ENCODE data around the gene VPS26C. TPM values are rescaled to one million over a fixed set of nuclear protein-coding genes. Genes with fewer than 3 reads are reported as not detected.

Gene VPS26C
- total and polyA plus RNA-seq, 2 of the 8 experiments (the other 6 are each of a cell fraction or from before 2014, with no cell fraction given) = 43.5 to 71.6 TPM

GRCh38 chr21:37223804-37224345 lies 43.3 kb downstream of the VPS26C start:
- TF ChIP-seq E2F6 (IDR thresholded peaks at IDR 0.05) (0 out of 2 replicates have a peak, but pooled peaks have one; percentile 22), CBX8 (IDR thresholded peaks at IDR 0.05; ENCODE audit: borderline replicate concordance, low read depth, low read length) (no peak), CTBP2 (IDR thresholded peaks at IDR 0.05; ENCODE audit: borderline replicate concordance, insufficient read depth, insufficient read length, low read length) (no peak), CHD2 (IDR thresholded peaks at IDR 0.05; ENCODE audit: low read length) (no peak), SIX5 (IDR thresholded peaks at IDR 0.05; ENCODE audit: low read depth, low read length) (no peak)
- Histone ChIP-seq H2BK120ac (replicated peaks; ENCODE audit: low read depth, low read length) (no peak overlapping the region), H4K91ac (replicated peaks; ENCODE audit: insufficient read length, low read length) (no peak overlapping the region), H3K4me1 (replicated peaks in 1 of 4; ENCODE audit: control insufficient read depth in 3 of 4, insufficient read depth in 4 of 4, low read length in 3 of 4) (no peaks in the 10 kb centered on the region), H2BK15ac (ENCODE audit: low read length) (no peak overlapping the region), H3K18ac (ENCODE audit: extremely low read depth, low read length) (no peak overlapping the region), H3K27me3 (replicated peaks in 1 of 4; ENCODE audit: control insufficient read depth in 3 of 4, extremely low read depth in 1 of 4, insufficient read depth in 3 of 4, low read length in 3 of 4) (no peaks in the 10 kb centered on the region), H3K23ac (ENCODE audit: insufficient read length) (no peak overlapping the region), H3K79me1 (ENCODE audit: low read depth, low read length) (no peaks in the 10 kb centered on the region), H2AK5ac (ENCODE audit: low read depth, low read length) (no peak overlapping the region), H3K56ac (replicated peaks; ENCODE audit: insufficient read length, low read depth, low read length) (no peak overlapping the region), H2BK5ac (ENCODE audit: low read depth, low read length) (no peak overlapping the region), H3K9ac (replicated peaks in 1 of 4; ENCODE audit: extremely low read depth in 1 of 4, low read depth in 3 of 4, low read length in 3 of 4) (no peak overlapping the region), H2AFZ (ENCODE audit: low read length) (no peak overlapping the region), H4K5ac (ENCODE audit: insufficient read length, low read depth, low read length) (no peak overlapping the region), H3K36me3 (ENCODE audit: control insufficient read depth in 2 of 4, insufficient read depth in 4 of 4, low read length in 3 of 4) (peaks cover 18 to 57% (median 40%) of the 10 kb centered on the region in 4 experiments; a peak in 7 of 8 replicates), H2BK12ac (ENCODE audit: low read depth, low read length) (no peak overlapping the region), H3K4ac (replicated peaks; ENCODE audit: insufficient read length, low read depth, low read length) (no peak overlapping the region), H2BK20ac (ENCODE audit: low read length) (no peak overlapping the region), H3K27ac (ENCODE audit: low read depth, low read length) (no peak overlapping the region), H3K14ac (ENCODE audit: insufficient read length) (no peak overlapping the region), H3K79me2 (ENCODE audit: control insufficient read depth in 1 of 2, insufficient read depth in 2 of 2, low read length in 2 of 2) (no peaks in the 10 kb centered on the region), H3K23me2 (ENCODE audit: low read depth, low read length) (no peaks in the 10 kb centered on the region), H3K4me2 (ENCODE audit: insufficient read depth in 1 of 2, low read depth in 2 of 2, low read length in 2 of 2) (no peak overlapping the region), H4K20me1 (replicated peaks in 1 of 2; ENCODE audit: control insufficient read depth in 1 of 2, insufficient read depth in 2 of 2, low read length in 2 of 2) (no peaks in the 10 kb centered on the region), H3K4me3 (ENCODE audit: extremely low read depth in 1 of 4, insufficient read depth in 2 of 4, low read depth in 3 of 4, low read length in 4 of 4) (no peak overlapping the region), H4K8ac (ENCODE audit: extremely low read depth, insufficient read depth, low read length) (no peak overlapping the region), H3K9me3 (ENCODE audit: insufficient read depth in 2 of 2, low read depth in 1 of 2, low read length in 1 of 2) (no peaks in the 10 kb centered on the region; a peak in 1 of 4 replicates)
- WGBS, 2 experiments (ENCODE audit: extremely low coverage in 1 of 2, insufficient coverage in 1 of 2, insufficient read length in 1 of 2, insufficient replicate concordance in 2 of 2, low coverage in 1 of 2, low lambda C conversion rate in 2 of 2, missing lambda C conversion rate in 1 of 2) = 100% methylated on average over 2 of the region's 2 CpGs; no CpG with 5 or more reads in 1 of the 2 experiments
- ChIA-PET POLR2A (ENCODE audit: partially characterized antibody) (interaction anchor here (1.4 kb wide), 1 partner anchor 10 kb away, joined by 4 read pairs; no protein-coding TSS in a partner anchor), CTCF (ENCODE audit: partially characterized antibody) (no interaction called here)
- DNase-seq (ENCODE audit: low read depth in 1 of 2, low spot score in 2 of 2) (peak in 1 of 2 experiments; percentile 19), FAIRE-seq (no peak)
